GM19328 (cell line): ENCODE data around the gene ZNF768.
"Not testable (repeated sequence)": the region's sequence is repeated elsewhere in the genome, so short reads cannot be mapped to it uniquely, and the experiment has no call there.

Experiments
- ATAC-seq: cut with Tn5 transposase; IDR thresholded peaks from one replicate; pipeline ENCODE4 v1.9.1; 2021; ENCODE audit warnings: mild to moderate bottlenecking, moderate library complexity; ENCODE audit not compliant: unreplicated experiment

Gene ZNF768

DNA sequence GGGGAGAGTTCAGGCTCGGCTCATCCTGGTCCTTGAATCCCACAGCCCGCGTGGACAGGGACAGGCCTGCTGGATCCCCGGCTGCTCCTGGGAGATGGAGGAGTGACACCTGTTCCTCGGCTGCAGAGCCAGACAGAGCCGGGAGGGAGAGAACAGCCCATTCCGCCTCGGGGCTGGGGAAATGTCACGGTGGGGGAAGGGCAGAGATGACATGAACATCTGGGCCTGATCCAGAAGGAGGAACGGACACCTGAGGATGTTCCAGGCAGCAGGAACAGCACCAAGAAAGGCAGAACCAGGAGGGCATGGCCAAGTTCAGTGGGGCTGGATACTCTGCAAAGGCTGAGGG lies 29.7 kb upstream of the ZNF768 start:
- ATAC-seq, result no peak

- ATAC-seq, result no peak
Observed at GRCh38 chr16:30555315-30556124, 29.2 kb upstream of the ZNF768 start.

- no peak for ATAC-seq
Observed at GRCh38 chr16:30554557-30555314, 28.4 kb upstream of the ZNF768 start.

GRCh38 chr16:30553393-30553899 lies 27.1 kb upstream of the ZNF768 start:
- no peak for ATAC-seq

DNA sequence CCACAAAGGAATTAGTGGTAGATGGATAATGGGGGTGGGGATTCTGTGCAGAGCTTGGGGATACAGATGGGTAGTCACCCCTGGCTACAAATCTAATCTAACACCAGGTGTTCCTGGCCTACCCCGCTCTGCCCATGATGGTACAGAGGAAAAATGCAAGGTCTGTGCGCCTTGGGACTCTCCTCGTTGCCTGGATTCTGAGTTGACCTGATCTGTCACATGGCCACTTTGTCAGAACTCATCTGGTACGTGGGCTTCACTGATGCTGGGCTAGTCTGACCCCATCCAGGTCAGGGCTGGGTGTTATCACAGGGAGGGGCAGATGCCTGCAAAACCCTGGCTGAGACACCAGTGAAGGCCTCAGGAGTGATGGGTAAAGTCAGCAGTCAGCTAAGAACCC lies 26.6 kb upstream of the ZNF768 start:
- ATAC-seq, result no peak

DNA sequence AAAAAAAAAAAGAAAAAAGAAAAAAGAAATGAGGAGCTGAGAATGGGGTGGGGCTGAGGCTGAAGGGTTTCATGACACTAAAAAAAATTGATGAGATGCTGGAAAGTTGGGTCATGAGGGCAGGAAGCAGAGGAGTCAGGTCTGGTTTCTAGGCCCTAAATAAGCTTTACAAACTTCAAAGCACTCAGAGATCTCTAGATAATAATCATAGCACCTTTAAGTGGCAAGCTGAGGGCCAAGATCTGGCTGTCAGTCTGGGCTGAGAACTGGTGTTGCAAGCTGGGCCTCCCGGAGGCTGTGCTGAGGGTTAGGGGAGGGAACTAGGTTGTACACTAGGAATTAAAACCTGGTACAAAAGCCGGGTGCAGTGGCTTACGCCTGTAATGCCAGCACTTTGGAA lies 25.4 kb upstream of the ZNF768 start:
- no peak for ATAC-seq

DNA sequence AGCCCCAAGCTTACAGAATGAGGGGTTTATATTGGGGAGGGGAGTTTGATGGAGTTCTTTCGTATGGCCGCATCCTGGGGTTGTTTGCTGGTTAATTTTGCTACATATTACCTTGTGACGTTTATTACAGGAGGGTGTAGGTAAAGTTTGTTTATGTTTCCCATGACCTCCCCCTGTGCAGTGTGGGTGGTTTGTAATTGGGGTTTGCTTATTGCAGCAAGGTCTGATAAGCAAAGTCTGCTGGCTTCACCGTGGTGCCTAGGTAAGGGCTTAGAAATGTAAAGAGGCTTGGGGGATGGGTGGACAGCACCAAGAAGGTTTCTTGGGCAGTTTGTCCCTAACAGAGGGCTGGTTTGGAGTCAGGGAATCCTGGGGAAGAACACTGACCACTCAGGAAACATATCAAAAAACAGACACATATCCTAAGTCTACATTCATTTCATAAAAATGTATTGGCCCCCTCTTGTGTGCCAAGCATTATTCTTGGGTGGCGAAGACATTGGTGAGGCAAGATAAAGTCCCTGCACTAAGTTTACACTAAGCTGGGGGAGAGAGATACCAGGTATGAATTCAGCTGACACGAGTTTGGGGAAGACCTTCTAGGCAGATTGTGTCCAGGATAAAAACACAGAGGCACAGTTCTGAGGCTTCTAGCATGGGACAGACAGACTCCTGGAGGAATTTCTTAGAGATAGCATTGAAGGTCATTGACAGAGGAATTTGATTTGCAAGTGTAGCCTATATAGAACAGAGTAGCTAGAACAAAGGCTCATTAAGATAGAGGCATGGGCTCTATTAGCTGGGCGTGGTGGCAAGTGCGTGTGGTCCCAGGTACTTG lies 22.3 kb upstream of the ZNF768 start:
- ATAC-seq, result no peak

DNA sequence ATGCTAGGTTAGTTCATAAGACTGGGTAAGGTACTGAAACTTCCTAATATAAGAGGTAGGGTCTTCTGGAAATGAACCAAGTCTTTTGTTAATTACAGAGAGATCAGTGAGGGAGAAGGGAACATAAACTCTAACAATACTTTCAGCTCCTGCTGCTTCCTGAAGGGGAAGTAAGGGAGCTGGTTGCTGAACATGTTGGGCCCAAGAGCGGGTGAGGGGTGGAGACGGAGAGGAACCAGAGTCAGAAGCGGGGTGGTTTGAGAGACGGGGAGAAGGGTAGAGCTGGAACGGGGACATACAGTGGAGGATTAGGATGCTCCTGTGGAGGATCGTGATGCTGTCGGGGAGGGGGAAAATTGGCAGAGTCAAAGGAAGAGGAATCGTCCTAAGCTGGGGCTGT lies 19.7 kb upstream of the ZNF768 start:
- no peak for ATAC-seq

DNA sequence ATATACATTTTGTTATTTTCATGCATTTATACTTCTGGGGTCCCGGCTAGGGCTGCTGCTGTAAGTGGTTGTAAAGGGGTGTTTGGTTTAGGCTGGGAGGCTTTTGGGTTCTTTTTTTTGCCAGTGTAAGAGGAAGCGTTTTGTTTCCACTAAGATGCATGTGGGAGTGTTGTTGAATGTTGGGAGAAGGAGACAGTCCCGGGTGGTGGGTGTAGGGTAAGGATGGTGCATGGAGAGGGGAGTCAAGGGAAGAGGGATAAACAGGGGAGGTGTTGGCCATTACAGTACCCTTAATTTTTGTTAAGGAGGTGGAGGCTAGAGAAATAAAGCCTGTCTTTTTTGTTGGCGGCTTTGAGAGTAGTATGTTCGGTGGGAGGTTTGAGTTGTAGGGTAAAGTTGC lies 16.7 kb upstream of the ZNF768 start:
- no peak for ATAC-seq

DNA sequence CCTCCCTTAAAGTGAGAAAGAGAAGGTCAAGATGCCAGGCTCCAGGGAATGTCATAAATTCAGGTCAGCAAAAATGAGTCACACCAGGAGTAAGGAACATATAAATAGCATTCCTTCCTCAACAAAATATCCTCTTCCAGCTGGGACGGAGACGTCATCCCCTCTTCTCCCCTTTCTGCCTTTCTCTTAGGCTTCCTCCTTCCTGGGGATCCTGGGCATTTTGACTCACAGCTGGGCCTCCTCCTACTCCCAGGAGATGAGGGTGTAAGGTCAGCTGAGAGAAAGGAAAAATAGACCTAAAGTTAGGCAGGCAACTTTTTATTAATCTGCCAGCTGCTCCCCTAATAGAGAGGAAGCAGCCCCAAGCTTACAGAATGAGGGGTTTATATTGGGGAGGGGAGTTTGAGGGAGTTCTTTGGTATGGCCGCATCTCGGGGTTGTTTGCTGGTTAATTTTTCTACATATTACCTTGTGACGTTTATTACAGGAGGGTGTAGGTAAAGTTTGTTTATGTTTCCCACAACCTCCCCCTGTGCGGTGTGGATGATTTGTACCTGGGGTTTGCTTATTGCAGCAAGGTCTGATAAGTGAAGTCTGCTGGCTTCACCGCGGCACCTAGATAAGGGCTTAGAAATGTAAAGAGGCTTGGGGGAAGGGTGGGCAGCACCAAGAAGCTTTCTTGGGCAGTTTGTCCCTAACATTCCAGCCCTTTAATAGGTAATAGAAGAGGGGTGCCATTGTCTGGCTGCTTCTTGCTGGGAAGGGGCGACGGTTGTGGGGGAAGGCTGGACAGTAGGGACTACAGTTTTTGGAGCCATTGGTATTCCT lies 15.3 kb upstream of the ZNF768 start:
- ATAC-seq, result no peak

DNA sequence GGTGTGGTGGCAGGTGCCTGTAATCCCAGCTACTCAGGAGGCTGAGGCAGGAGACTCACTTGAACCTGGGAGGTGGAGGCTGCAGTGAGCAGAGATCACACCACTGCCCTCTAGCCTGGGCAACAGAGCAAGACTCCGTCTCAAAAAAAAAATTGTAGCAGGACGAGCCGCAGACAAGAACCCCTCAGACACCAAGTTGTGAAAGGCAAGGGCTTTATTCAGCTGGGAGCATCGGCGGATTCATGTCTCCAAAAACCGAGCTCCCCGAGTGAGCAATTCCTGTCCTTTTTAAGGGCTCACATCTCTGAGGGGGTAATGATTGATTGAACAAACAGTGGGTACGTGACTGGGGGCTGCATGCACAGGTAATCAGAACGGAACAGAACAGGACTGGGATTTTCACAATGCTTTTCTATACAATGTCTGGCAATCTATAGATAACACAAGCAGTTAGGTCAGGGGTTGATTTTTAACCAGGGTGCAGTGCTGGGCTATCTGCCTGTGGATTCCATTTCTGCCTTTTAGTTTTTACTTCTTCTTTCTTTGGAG lies 14.6 kb upstream of the ZNF768 start:
- ATAC-seq, result not testable (repeated sequence)

GRCh38 chr16:30539986-30540526 lies 13.7 kb upstream of the ZNF768 start:
- not testable (repeated sequence) for ATAC-seq

DNA sequence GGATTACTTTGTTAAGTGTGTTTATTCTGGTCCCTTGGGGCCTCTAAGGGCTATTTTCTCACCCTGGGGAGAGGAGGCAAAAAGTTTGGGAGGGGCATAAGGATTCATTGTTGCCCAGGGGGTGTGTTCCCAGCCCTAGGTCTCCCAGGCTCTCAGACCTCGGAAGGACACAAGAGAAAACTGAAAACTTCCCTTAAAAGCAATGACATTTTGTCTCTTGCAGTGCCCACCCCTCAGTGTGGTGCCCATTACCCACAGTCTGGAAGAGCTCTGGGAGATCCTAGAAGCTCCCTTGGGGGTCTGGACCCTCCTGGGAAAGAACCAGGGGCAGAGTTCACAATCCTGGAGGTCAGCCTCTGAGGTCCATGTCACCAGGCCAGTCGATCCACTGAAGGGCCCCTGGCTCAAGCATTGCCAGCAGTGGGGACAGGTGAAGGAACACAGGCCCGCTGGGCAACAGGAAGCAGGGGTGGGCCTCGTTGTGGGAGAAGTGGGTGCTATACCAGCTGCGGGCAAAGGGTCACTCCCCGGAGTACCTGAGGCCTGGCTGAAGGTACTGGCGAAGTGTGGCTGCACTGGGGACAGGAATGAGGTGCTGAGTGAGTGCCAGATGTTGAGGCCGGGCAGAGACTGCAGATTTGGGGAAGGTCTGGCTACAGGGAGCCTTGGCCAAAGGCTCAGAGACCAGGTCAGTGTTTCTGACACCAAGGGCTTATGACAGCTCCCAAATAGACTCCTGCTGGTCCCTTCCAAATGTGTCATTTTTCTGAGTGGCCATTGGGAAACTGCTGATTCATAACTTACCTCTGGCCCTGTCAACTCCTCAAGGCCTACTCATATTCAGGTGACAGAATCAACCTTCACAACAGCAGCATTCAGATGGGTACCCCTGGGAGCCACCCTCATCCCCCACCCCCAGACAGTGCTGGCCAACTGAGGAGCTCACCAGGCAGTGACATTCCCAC lies 12.9 kb upstream of the ZNF768 start:
- ATAC-seq, result no peak

GRCh38 chr16:30536391-30537024 lies 10.1 kb upstream of the ZNF768 start:
- ATAC-seq, result not testable (repeated sequence)

- no peak for ATAC-seq
Observed at GRCh38 chr16:30535777-30536190, 9.4 kb upstream of the ZNF768 start.

DNA sequence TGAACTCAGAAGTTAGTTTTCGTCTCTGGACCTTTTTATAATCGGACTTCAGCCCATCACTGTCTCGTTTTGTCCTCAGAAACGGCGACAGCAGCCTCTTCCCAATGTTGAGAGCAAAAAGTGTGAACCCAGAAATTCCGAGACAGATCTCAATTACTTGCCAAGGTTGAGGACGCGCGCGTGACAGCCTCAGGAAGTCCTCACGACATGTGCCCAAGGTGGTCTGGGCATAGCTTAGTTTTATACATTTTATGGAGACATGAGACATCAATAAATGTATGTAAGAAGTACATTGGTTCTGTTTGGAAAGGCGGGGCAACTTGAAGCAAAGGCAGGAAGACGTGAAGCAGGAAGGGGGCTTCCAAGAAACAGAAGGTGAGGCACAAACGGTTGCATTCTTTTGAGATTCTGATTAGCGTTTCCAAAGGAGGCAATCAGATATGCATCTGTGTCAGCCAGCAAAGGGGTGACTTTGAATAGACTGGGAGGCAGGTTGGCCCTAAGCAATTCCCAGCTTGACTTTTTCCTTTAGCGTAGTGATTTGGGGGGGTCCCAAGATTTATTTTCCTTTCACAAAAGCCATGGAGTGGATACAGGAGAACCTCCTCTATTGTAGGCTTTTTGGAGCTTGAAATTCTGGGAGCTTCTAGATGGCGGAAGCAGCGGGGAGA lies 8.9 kb upstream of the ZNF768 start:
- no peak for ATAC-seq

DNA sequence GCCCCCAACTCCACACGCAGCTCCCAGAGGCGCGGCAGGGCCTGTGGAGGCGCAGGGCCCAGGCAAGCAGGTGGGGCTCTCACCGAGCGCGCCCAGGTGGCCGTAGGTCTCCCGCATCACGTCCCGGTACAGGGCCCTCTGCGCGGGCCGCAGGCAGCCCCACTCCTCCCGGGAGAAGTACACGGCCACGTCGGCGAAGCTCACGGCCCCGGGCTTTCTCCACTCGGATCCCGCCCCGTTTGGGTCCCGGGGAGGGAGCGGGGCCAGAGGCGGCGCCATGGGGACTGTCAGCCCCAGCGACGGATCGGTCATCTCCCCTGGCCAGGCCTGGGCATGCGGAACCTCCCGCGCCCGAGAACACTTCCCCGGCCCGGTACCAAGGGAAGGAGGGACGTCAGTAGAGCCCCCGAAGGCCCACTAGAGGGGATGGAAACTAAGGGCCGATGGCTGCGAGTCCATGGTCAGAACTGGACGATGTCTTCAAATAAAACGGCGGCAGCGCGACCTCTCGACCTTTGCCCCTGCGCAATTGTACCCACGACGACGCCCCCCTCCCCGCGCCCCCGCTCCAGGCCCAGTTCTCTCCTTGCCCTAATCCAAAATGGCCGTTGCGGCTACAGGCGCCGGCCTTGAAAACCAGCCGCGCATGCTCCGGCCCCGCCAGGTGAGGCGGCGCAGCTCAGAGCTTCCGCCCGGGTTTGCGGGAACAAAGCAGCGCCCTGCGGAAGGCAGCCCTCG lies 8.2 kb upstream of the ZNF768 start, which contains the start of gene ZNF747:
Gene ZNF747, minus strand, starts transcription at position 491 of the 738 bp plus-strand sequence. Its CDS starts 179 bp downstream, at position 312.
- peak; percentile 64 for ATAC-seq
